ENCODE measurements around the gene HPD. TPM values are rescaled to one million over a fixed set of nuclear protein-coding genes. Genes with fewer than 3 reads are reported as not detected.
"Not testable (repeated sequence)": the region's sequence is repeated elsewhere in the genome, so short reads cannot be mapped to it uniquely, and the experiment has no call there.

HPD gene
- total and polyA plus RNA-seq, 2 donors (not counting 1 experiment from before 2014, with no cell fraction given): 0.17 to 0.36 TPM

- no peaks in the 10 kb centered on the region for H4K20me1 ChIP-seq (ENCODE audit: control insufficient read depth, extremely low read depth, insufficient read depth, low read length)
- H3K27me3 ChIP-seq (ENCODE audit: control insufficient read depth, insufficient read depth, low read length): no peaks in the 10 kb centered on the region
- peak within 1 kb of the TSS; percentile 97 for H3K4me2 ChIP-seq (ENCODE audit: extremely low read depth, insufficient read depth, low read length)
- H3K4me1 ChIP-seq (ENCODE audit: control insufficient read depth, extremely low read depth, insufficient read depth, low read length): peaks cover 34% of the 10 kb centered on the region
- peak within 1 kb of the TSS; percentile 90 for H3K27ac ChIP-seq (ENCODE audit: insufficient read depth, low read length)
- H3K4me3 ChIP-seq (replicated peaks in 1 of 4; ENCODE audit: control extremely low read depth in 1 of 4, insufficient read depth in 1 of 4, low read depth in 3 of 4, low read length in 4 of 4): peak within 1 kb of the TSS; percentile 48 to 64 (median 62)
- H3K79me2 ChIP-seq (ENCODE audit: control insufficient read depth, insufficient read depth, low read length): peaks cover 23% of the 10 kb centered on the region
- DNase-seq (ENCODE audit: low read depth in 2 of 2): no peak
- H3K36me3 ChIP-seq (ENCODE audit: control insufficient read depth, insufficient read depth, low read length): peaks cover 10% of the 10 kb centered on the region
- no peak for TF ChIP-seq EZH2 (IDR thresholded peaks at IDR 0.05; ENCODE audit: low read length, missing control alignments)
- no peak for TF ChIP-seq CTCF (conservative IDR thresholded peaks at IDR 0.05 in 1 of 2, IDR thresholded peaks at IDR 0.05 in 1 of 2; ENCODE audit: low read depth in 1 of 2, low read length in 2 of 2)
- H3K9ac ChIP-seq (ENCODE audit: insufficient read depth, low read length): peak within 1 kb of the TSS; percentile 46
- H2AFZ ChIP-seq (ENCODE audit: low read length): peak within 1 kb of the TSS; percentile 69
- no peaks in the 10 kb centered on the region for H3K9me3 ChIP-seq (ENCODE audit: control insufficient read depth, insufficient read depth, low read depth, low read length)
Measured at GRCh38 chr12:121793440-121793837, 65.2 kb downstream of the HPD start, which contains the start of gene RHOF. Gene RHOF, minus strand, starts transcription at chr12:121793688. Its CDS starts 55 bp downstream, at chr12:121793633.

- H3K79me2 ChIP-seq (ENCODE audit: control insufficient read depth, insufficient read depth, low read length): peaks cover 16% of the 10 kb centered on the region
- peak overlapping the region; percentile 59 for H3K4me2 ChIP-seq (ENCODE audit: extremely low read depth, insufficient read depth, low read length)
- peak overlapping the region; percentile 46 for H3K9ac ChIP-seq (ENCODE audit: insufficient read depth, low read length)
- H3K27ac ChIP-seq (ENCODE audit: insufficient read depth, low read length): no peak overlapping the region
- H2AFZ ChIP-seq (ENCODE audit: low read length): no peak overlapping the region
- peaks cover 28% of the 10 kb centered on the region for H3K4me1 ChIP-seq (ENCODE audit: control insufficient read depth, extremely low read depth, insufficient read depth, low read length)
- H3K9me3 ChIP-seq (ENCODE audit: control insufficient read depth, insufficient read depth, low read depth, low read length): no peaks in the 10 kb centered on the region
- H3K36me3 ChIP-seq (ENCODE audit: control insufficient read depth, insufficient read depth, low read length): peaks cover 8% of the 10 kb centered on the region
- H3K27me3 ChIP-seq (ENCODE audit: control insufficient read depth, insufficient read depth, low read length): no peaks in the 10 kb centered on the region
- no peak for DNase-seq (ENCODE audit: low read depth in 2 of 2)
- H4K20me1 ChIP-seq (ENCODE audit: control insufficient read depth, extremely low read depth, insufficient read depth, low read length): no peaks in the 10 kb centered on the region
- TF ChIP-seq CTCF (conservative IDR thresholded peaks at IDR 0.05 in 1 of 2, IDR thresholded peaks at IDR 0.05 in 1 of 2; ENCODE audit: low read depth in 1 of 2, low read length in 2 of 2) (no peak), EZH2 (IDR thresholded peaks at IDR 0.05; ENCODE audit: low read length, missing control alignments) (no peak)
- peak overlapping the region; percentile 26 to 64 (median 62) for H3K4me3 ChIP-seq (replicated peaks in 1 of 4; ENCODE audit: control extremely low read depth in 1 of 4, insufficient read depth in 1 of 4, low read depth in 3 of 4, low read length in 4 of 4)
Measured at GRCh38 chr12:121792607-121793439, 65.8 kb downstream of the HPD start.

GRCh38 chr12:121791671-121792551 lies 66.7 kb downstream of the HPD start:
- Histone ChIP-seq H3K4me2 (ENCODE audit: extremely low read depth, insufficient read depth, low read length) (no peak overlapping the region), H3K79me2 (ENCODE audit: control insufficient read depth, insufficient read depth, low read length) (peaks cover 11% of the 10 kb centered on the region), H3K36me3 (ENCODE audit: control insufficient read depth, insufficient read depth, low read length) (peaks cover 8% of the 10 kb centered on the region), H3K27me3 (ENCODE audit: control insufficient read depth, insufficient read depth, low read length) (no peaks in the 10 kb centered on the region), H2AFZ (ENCODE audit: low read length) (no peak overlapping the region), H3K9ac (ENCODE audit: insufficient read depth, low read length) (no peak overlapping the region), H4K20me1 (ENCODE audit: control insufficient read depth, extremely low read depth, insufficient read depth, low read length) (no peaks in the 10 kb centered on the region), H3K4me3 (replicated peaks in 1 of 4; ENCODE audit: control extremely low read depth in 1 of 4, insufficient read depth in 1 of 4, low read depth in 3 of 4, low read length in 4 of 4) (no peak overlapping the region), H3K4me1 (ENCODE audit: control insufficient read depth, extremely low read depth, insufficient read depth, low read length) (peaks cover 24% of the 10 kb centered on the region), H3K27ac (ENCODE audit: insufficient read depth, low read length) (no peak overlapping the region), H3K9me3 (ENCODE audit: control insufficient read depth, insufficient read depth, low read depth, low read length) (no peaks in the 10 kb centered on the region)
- TF ChIP-seq EZH2 (IDR thresholded peaks at IDR 0.05; ENCODE audit: low read length, missing control alignments) (no peak), CTCF (conservative IDR thresholded peaks at IDR 0.05 in 1 of 2, IDR thresholded peaks at IDR 0.05 in 1 of 2; ENCODE audit: low read depth in 1 of 2, low read length in 2 of 2) (no peak)
- DNase-seq (ENCODE audit: low read depth in 2 of 2): no peak

GRCh38 chr12:121790785-121791184 lies 67.9 kb downstream of the HPD start:
- not testable (repeated sequence) for H3K79me2 ChIP-seq (ENCODE audit: control insufficient read depth, insufficient read depth, low read length); DNase-seq (ENCODE audit: low read depth in 2 of 2); H3K4me2 ChIP-seq (ENCODE audit: extremely low read depth, insufficient read depth, low read length); H3K4me3 ChIP-seq (replicated peaks in 1 of 4; ENCODE audit: control extremely low read depth in 1 of 4, insufficient read depth in 1 of 4, low read depth in 3 of 4, low read length in 4 of 4); H2AFZ ChIP-seq (ENCODE audit: low read length); H3K9me3 ChIP-seq (ENCODE audit: control insufficient read depth, insufficient read depth, low read depth, low read length); H3K27me3 ChIP-seq (ENCODE audit: control insufficient read depth, insufficient read depth, low read length); H3K36me3 ChIP-seq (ENCODE audit: control insufficient read depth, insufficient read depth, low read length); H3K27ac ChIP-seq (ENCODE audit: insufficient read depth, low read length); H4K20me1 ChIP-seq (ENCODE audit: control insufficient read depth, extremely low read depth, insufficient read depth, low read length); H3K9ac ChIP-seq (ENCODE audit: insufficient read depth, low read length)
- H3K4me1 ChIP-seq (ENCODE audit: control insufficient read depth, extremely low read depth, insufficient read depth, low read length): peaks cover 20% of the 10 kb centered on the region

All from fibroblast of lung (primary cell).